GM12878 (cell line): ENCODE results near the gene CMC4.

ENCODE experiments used
- BRCA1 ChIP-seq: IDR thresholded peaks from 2 replicates; pipeline ENCODE4 v1.6.1; 2011; ENCODE audit warnings: low read depth, low read length, improper control_type of control experiment
- EP300 ChIP-seq, 2 experiments: fragments of 150-350 bp in 1 of 2; IDR thresholded peaks; 2 replicates each; pipeline ENCODE4 v1.6.1; 2011 to 2012; ENCODE audit warnings: low read depth in 2 of 2, low read length in 2 of 2, borderline replicate concordance in 1 of 2, improper control_type of control experiment in 1 of 2, inconsistent platforms in 1 of 2; ENCODE audit not compliant: control insufficient read depth in 1 of 2
- MYC ChIP-seq: IDR thresholded peaks from 2 replicates; pipeline ENCODE4 v1.6.1; 2011; ENCODE audit warnings: mild to moderate bottlenecking, low read length, moderate library complexity, inconsistent platforms; ENCODE audit not compliant: insufficient read depth, insufficient replicate concordance, insufficient read length, severe bottlenecking
- TF ChIP-seq, protein P1 (sequence below), 3 experiments: IDR thresholded peaks in 2 of 3; conservative IDR thresholded peaks in 1 of 3; 2 replicates each; pipeline ENCODE4 v1.5.1; 2011; ENCODE audit warnings: low read depth in 3 of 3, low read length in 3 of 3, mild to moderate bottlenecking in 3 of 3, control low read depth in 2 of 3, moderate library complexity in 2 of 3, inconsistent platforms in 1 of 3, mixed read lengths in 1 of 3; ENCODE audit not compliant: control insufficient read depth in 2 of 3, insufficient read depth in 1 of 3; ENCODE audit errors: extremely low read depth in 1 of 3

GRCh38 chrX:155069414-155069813 is 1.5 kb downstream of the CMC4 start:
- TF ChIP-seq, protein P1, sequence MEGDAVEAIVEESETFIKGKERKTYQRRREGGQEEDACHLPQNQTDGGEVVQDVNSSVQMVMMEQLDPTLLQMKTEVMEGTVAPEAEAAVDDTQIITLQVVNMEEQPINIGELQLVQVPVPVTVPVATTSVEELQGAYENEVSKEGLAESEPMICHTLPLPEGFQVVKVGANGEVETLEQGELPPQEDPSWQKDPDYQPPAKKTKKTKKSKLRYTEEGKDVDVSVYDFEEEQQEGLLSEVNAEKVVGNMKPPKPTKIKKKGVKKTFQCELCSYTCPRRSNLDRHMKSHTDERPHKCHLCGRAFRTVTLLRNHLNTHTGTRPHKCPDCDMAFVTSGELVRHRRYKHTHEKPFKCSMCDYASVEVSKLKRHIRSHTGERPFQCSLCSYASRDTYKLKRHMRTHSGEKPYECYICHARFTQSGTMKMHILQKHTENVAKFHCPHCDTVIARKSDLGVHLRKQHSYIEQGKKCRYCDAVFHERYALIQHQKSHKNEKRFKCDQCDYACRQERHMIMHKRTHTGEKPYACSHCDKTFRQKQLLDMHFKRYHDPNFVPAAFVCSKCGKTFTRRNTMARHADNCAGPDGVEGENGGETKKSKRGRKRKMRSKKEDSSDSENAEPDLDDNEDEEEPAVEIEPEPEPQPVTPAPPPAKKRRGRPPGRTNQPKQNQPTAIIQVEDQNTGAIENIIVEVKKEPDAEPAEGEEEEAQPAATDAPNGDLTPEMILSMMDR (IDR thresholded peaks at IDR 0.05 in 2 of 3, conservative IDR thresholded peaks at IDR 0.05 in 1 of 3; ENCODE audit: control insufficient read depth in 2 of 3, extremely low read depth in 1 of 3, insufficient read depth in 1 of 3, low read depth in 3 of 3, low read length in 3 of 3), result no peak
- TF ChIP-seq BRCA1 (no peak), EP300 (IDR thresholded peaks at IDR 0.05; ENCODE audit: borderline replicate concordance in 1 of 2, control insufficient read depth in 1 of 2, low read depth in 2 of 2, low read length in 2 of 2) (no peak), MYC (no peak)
